GM21717 (cell line): ENCODE data around the gene PTH2.
"Not testable (repeated sequence)": the region's sequence is repeated elsewhere in the genome, so short reads cannot be mapped to it uniquely, and the experiment has no call there.

Experiments
- ATAC-seq: cut with Tn5 transposase; IDR thresholded peaks from one replicate; pipeline ENCODE4 v1.9.1; 2021; ENCODE audit warnings: mild to moderate bottlenecking, moderate library complexity; ENCODE audit not compliant: unreplicated experiment

Gene PTH2

GRCh38 chr19:49390131-49390928 is 32.9 kb downstream of the PTH2 start:
- no peak for ATAC-seq

GRCh38 chr19:49389406-49389805 is 33.8 kb downstream of the PTH2 start:
- ATAC-seq: no peak

- ATAC-seq: no peak
Measured at GRCh38 chr19:49387936-49388372, 35.3 kb downstream of the PTH2 start, which contains the start of gene KASH5. KASH5 (plus strand) TSS chr19:49388249; CDS start chr19:49390884, 2,635 bp downstream.

GRCh38 chr19:49383599-49383998 is 39.6 kb downstream of the PTH2 start:
- ATAC-seq: no peak

GRCh38 chr19:49382639-49383038 is 40.6 kb downstream of the PTH2 start:
- no peak for ATAC-seq

- ATAC-seq: no peak
Measured at GRCh38 chr19:49380391-49380790, 42.9 kb downstream of the PTH2 start.

GRCh38 chr19:49378512-49378911 is 44.7 kb downstream of the PTH2 start:
- no peak for ATAC-seq

- no peak for ATAC-seq
Measured at GRCh38 chr19:49374665-49375434, 48.4 kb downstream of the PTH2 start.

- ATAC-seq: not testable (repeated sequence)
Measured at GRCh38 chr19:49373174-49373573, 50.1 kb downstream of the PTH2 start.
